ENCODE results near the gene PTGR3.

Gene PTGR3

DNA sequence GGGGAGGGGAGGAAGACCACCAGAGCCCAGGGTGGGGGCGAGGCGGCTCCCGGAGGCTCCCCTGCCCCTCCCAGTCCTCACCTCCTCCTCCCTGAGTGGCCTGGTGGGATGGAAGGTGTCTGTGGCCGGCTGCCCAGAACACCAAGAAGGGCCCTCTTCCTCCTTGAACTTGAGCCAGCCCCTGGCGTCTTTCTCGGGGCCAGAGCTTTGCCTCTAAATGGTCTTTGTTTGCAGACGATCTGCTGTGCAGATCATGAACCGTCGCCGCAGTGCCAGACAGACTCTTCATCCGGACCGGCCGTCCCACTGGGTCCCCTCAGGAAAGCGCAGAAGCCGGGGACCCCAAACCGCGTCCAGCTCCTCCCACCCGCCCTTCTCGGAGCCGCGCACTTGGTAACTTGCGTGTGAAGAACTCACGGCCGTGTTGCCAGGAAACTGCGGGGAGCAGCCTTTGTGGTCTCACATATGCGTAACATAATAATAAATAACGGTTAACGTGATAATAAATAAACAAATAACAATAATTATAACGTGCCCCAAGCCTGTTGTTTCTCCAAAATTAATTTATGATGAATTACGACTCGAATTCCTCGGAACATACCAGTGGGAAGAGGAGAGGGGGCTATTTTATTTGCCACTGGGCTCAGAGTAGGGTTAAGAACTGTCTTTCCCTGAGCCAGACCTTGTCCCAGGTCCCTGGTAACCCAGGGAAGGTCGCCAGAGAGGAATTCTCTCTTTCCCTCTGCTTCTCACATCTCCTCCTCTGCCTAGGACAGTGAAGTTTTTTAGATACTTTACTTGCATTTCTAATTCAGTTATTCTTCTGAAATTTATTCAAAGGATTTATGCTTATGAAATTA, 41.0 kb downstream of the PTGR3 start:
- H3K4me3 ChIP-seq (ENCODE audit: control insufficient read depth, low read depth, low read length), result peak overlapping the region; percentile 31
- TF ChIP-seq, protein P1, sequence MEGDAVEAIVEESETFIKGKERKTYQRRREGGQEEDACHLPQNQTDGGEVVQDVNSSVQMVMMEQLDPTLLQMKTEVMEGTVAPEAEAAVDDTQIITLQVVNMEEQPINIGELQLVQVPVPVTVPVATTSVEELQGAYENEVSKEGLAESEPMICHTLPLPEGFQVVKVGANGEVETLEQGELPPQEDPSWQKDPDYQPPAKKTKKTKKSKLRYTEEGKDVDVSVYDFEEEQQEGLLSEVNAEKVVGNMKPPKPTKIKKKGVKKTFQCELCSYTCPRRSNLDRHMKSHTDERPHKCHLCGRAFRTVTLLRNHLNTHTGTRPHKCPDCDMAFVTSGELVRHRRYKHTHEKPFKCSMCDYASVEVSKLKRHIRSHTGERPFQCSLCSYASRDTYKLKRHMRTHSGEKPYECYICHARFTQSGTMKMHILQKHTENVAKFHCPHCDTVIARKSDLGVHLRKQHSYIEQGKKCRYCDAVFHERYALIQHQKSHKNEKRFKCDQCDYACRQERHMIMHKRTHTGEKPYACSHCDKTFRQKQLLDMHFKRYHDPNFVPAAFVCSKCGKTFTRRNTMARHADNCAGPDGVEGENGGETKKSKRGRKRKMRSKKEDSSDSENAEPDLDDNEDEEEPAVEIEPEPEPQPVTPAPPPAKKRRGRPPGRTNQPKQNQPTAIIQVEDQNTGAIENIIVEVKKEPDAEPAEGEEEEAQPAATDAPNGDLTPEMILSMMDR (IDR thresholded peaks at IDR 0.05; ENCODE audit: control insufficient read depth, insufficient read depth, low read depth, low read length, missing control alignments), result no peak
- no peak for DNase-seq (ENCODE audit: low read depth)

DNA sequence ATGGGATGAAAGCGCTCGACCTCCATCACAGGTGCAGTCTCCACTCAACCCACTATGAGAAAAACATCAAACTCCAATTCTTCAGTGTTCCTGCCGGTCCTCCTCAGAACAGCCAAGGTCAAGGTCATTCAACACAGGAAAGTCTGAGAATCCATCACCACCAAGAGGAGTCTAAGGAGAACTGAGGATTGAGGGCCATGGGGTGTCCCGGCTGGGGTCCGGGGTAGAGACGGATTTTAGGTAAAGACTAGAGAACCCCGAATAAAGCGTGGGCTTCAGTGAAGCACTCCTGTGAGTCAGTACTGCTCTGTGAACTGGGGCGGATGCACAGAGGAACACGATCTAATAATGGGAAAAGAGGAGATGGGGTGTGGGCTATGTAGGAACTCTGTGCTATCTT, 41.8 kb downstream of the PTGR3 start:
- no peak for DNase-seq (ENCODE audit: low read depth)
- TF ChIP-seq, protein P1 (IDR thresholded peaks at IDR 0.05; ENCODE audit: control insufficient read depth, insufficient read depth, low read depth, low read length, missing control alignments), result no peak
- no peak overlapping the region for H3K4me3 ChIP-seq (ENCODE audit: control insufficient read depth, low read depth, low read length)

DNA sequence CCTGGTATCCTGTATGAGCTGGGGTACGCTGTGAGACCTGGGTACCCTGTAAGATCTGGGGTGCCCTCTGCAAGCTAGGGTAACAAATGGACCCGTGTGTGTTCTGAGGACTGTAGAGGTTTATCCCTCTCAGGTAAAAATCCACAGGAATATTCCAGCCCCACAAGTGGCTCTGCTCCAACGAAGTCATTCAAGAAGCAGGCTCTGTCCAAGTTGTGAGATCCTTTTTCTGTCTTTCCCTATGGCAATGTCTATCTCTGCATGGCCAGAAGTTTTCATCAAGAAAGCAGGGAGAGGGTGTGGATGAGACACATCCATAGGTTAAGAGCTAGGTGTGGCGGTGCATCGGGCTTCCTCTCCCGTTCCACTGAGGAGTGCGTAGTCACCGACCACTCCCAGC, 43.0 kb downstream of the PTGR3 start:
- DNase-seq (ENCODE audit: low read depth), result no peak
- TF ChIP-seq, protein P1 (IDR thresholded peaks at IDR 0.05; ENCODE audit: control insufficient read depth, insufficient read depth, low read depth, low read length, missing control alignments), result no peak
- H3K4me3 ChIP-seq (ENCODE audit: control insufficient read depth, low read depth, low read length), result no peak overlapping the region

DNA sequence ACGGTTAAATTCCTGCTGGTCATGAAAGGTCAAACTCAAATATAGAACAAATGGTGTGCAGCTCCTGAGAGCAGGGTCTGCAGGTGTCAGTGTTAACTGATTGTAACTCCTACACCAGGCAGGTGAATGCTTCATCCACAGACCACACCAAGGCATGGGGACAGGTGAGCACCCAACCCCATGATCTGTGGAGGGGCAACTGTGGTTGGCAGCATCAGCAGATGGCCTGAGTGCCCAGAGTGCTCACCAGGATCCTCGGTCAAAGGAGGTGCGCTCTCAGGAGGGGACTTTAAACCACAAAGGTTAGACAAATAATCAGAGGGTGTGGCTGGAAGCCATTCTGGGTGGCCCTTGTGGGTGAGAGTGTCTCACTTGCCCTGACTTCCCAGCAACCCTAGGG, 44.5 kb downstream of the PTGR3 start:
- no peak overlapping the region for H3K4me3 ChIP-seq (ENCODE audit: control insufficient read depth, low read depth, low read length)
- TF ChIP-seq, protein P1 (IDR thresholded peaks at IDR 0.05; ENCODE audit: control insufficient read depth, insufficient read depth, low read depth, low read length, missing control alignments), result no peak
- no peak for DNase-seq (ENCODE audit: low read depth)

DNA sequence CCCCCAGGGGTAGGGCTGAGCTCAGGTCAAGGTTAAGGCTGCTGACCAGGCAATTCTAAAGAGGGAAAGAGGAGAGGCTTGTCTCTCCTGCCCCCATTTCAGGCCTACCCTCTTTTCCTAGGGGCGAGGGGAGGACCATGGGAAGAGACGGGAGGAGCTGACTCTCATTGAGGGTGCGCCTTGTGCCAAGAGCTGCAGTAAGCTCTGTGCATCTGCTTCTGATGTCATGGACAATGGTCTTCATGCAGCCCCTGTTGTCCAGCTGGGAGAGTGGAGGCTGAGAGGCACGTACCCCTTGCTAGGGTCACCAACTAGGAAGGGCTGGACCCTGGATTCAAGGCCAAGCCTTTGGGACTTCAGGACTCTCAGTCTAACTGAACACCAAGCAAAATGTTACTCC, 45.2 kb downstream of the PTGR3 start:
- H3K4me3 ChIP-seq (ENCODE audit: control insufficient read depth, low read depth, low read length), result no peak overlapping the region
- no peak for DNase-seq (ENCODE audit: low read depth)
- TF ChIP-seq, protein P1 (IDR thresholded peaks at IDR 0.05; ENCODE audit: control insufficient read depth, insufficient read depth, low read depth, low read length, missing control alignments), result no peak

DNA sequence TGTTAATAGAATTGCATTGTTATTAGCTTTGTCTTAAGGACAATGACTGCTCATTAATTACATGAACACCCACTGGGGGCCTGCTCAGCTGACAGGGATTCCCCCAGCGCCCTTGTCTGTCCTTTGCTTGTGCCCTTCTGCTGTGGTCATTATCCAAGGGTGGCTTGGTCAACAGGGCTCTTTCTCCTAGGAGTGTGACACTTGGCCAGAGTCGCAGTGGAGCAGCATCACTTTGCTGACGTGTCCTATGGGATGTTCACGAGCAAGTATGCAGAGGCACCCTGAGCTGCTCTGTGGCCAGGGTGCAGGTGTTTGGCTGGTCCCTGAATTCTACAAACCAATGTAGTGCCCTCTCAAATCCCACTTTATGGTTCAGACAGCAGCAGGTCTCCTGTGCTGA, 46.0 kb downstream of the PTGR3 start:
- no peak overlapping the region for H3K4me3 ChIP-seq (ENCODE audit: control insufficient read depth, low read depth, low read length)
- no peak for DNase-seq (ENCODE audit: low read depth)
- TF ChIP-seq, protein P1 (IDR thresholded peaks at IDR 0.05; ENCODE audit: control insufficient read depth, insufficient read depth, low read depth, low read length, missing control alignments), result no peak

Data from AG09309 (cell line).